Measurements from ENCODE around the gene PGAP3.

- TF ChIP-seq, protein P1, sequence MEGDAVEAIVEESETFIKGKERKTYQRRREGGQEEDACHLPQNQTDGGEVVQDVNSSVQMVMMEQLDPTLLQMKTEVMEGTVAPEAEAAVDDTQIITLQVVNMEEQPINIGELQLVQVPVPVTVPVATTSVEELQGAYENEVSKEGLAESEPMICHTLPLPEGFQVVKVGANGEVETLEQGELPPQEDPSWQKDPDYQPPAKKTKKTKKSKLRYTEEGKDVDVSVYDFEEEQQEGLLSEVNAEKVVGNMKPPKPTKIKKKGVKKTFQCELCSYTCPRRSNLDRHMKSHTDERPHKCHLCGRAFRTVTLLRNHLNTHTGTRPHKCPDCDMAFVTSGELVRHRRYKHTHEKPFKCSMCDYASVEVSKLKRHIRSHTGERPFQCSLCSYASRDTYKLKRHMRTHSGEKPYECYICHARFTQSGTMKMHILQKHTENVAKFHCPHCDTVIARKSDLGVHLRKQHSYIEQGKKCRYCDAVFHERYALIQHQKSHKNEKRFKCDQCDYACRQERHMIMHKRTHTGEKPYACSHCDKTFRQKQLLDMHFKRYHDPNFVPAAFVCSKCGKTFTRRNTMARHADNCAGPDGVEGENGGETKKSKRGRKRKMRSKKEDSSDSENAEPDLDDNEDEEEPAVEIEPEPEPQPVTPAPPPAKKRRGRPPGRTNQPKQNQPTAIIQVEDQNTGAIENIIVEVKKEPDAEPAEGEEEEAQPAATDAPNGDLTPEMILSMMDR (conservative IDR thresholded peaks at IDR 0.05; ENCODE audit: low read depth, low read length), result no peak
- TF ChIP-seq CEBPB (IDR thresholded peaks at IDR 0.05; ENCODE audit: low read depth, low read length) (no peak), SMC3 (IDR thresholded peaks at IDR 0.05; ENCODE audit: low read depth, low read length) (no peak), BHLHE40 (IDR thresholded peaks at IDR 0.05; ENCODE audit: low read depth, low read length) (no peak), MXI1 (IDR thresholded peaks at IDR 0.05; ENCODE audit: borderline replicate concordance, low read depth, low read length) (no peak), POLR2A (IDR thresholded peaks at IDR 0.05; ENCODE audit: low read depth, low read length) (no peak), NFE2L2 (IDR thresholded peaks at IDR 0.05; ENCODE audit: low read depth, low read length) (no peak), RAD21 (IDR thresholded peaks at IDR 0.05; ENCODE audit: low read length) (no peak), MAFK (IDR thresholded peaks at IDR 0.05; ENCODE audit: low read depth, low read length) (no peak), FOS (IDR thresholded peaks at IDR 0.05; ENCODE audit: low read depth, low read length) (no peak)
- TF ChIP-seq, protein P2, sequence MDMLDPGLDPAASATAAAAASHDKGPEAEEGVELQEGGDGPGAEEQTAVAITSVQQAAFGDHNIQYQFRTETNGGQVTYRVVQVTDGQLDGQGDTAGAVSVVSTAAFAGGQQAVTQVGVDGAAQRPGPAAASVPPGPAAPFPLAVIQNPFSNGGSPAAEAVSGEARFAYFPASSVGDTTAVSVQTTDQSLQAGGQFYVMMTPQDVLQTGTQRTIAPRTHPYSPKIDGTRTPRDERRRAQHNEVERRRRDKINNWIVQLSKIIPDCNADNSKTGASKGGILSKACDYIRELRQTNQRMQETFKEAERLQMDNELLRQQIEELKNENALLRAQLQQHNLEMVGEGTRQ (IDR thresholded peaks at IDR 0.05; ENCODE audit: low read depth, low read length), result no peak
- TF ChIP-seq, protein P3, sequence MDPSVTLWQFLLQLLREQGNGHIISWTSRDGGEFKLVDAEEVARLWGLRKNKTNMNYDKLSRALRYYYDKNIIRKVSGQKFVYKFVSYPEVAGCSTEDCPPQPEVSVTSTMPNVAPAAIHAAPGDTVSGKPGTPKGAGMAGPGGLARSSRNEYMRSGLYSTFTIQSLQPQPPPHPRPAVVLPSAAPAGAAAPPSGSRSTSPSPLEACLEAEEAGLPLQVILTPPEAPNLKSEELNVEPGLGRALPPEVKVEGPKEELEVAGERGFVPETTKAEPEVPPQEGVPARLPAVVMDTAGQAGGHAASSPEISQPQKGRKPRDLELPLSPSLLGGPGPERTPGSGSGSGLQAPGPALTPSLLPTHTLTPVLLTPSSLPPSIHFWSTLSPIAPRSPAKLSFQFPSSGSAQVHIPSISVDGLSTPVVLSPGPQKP (IDR thresholded peaks at IDR 0.05; ENCODE audit: borderline replicate concordance, low read depth, low read length), result no peak
Observed at GRCh38 chr17:39653316-39653661, 34.6 kb downstream of the PGAP3 start.

All from IMR-90 (cell line).